H9 (cell line): ENCODE results near the gene TACR2. TPM values are rescaled to one million over a fixed set of nuclear protein-coding genes. Genes with fewer than 3 reads are reported as not detected.

Experiments used
- DNase-seq: peaks from one replicate; pipeline ENCODE4 v3.0.0-alpha.2; 2017
- H2AFZ ChIP-seq: one replicate; pipeline ENCODE4 v1.6.1; 2013; ENCODE audit warnings: mild to moderate bottlenecking, low read length, control low read depth, moderate library complexity
- H2AK5ac ChIP-seq: 2 replicates; pipeline ENCODE4 v1.6.1; 2013; ENCODE audit warnings: low read length, control low read depth, mixed read lengths; ENCODE audit not compliant: insufficient read length
- H2BK120ac ChIP-seq: one replicate; pipeline ENCODE4 v1.6.1; 2013; ENCODE audit warnings: low read depth, mild to moderate bottlenecking, low read length, control low read depth, inconsistent platforms; ENCODE audit not compliant: poor library complexity, severe bottlenecking
- H2BK12ac ChIP-seq: 2 replicates; pipeline ENCODE4 v1.6.1; 2013; ENCODE audit warnings: low read length, control low read depth, mixed read lengths, low read depth; ENCODE audit not compliant: insufficient read length
- H2BK15ac ChIP-seq: 2 replicates; pipeline ENCODE4 v1.6.1; 2013; ENCODE audit warnings: low read depth, low read length, control low read depth
- H2BK20ac ChIP-seq: one replicate; pipeline ENCODE4 v1.6.1; 2013; ENCODE audit warnings: low read depth, mild to moderate bottlenecking, low read length, control low read depth, inconsistent platforms; ENCODE audit not compliant: poor library complexity, severe bottlenecking
- H2BK5ac ChIP-seq: 2 replicates; pipeline ENCODE4 v1.6.1; 2013; ENCODE audit warnings: low read length, control low read depth, mixed read lengths; ENCODE audit not compliant: insufficient read length
- H3K14ac ChIP-seq: 2 replicates; pipeline ENCODE4 v1.6.1; 2013; ENCODE audit warnings: low read length, control low read depth; ENCODE audit not compliant: insufficient read depth
- H3K18ac ChIP-seq: 2 replicates; pipeline ENCODE4 v1.6.1; 2013; ENCODE audit warnings: low read depth, mild to moderate bottlenecking, mixed read lengths, low read length, control low read depth; ENCODE audit not compliant: insufficient read length
- H3K23ac ChIP-seq: 2 replicates; pipeline ENCODE4 v1.6.1; 2013; ENCODE audit warnings: low read length, control low read depth, mixed read lengths, low read depth; ENCODE audit not compliant: insufficient read length
- H3K23me2 ChIP-seq: 2 replicates; pipeline ENCODE4 v1.6.1; 2013; ENCODE audit warnings: low read depth, mild to moderate bottlenecking, mixed read lengths, low read length, control low read depth; ENCODE audit not compliant: insufficient read length, poor library complexity, severe bottlenecking
- H3K27ac ChIP-seq: 2 replicates; pipeline ENCODE4 v1.5.1; 2013; ENCODE audit warnings: low read length, control low read depth, mixed read lengths, low read depth; ENCODE audit not compliant: insufficient read length
- H3K27me3 ChIP-seq: 2 replicates; pipeline ENCODE4 v1.6.1; 2013; ENCODE audit warnings: low read length, control low read depth, inconsistent platforms; ENCODE audit not compliant: insufficient read depth
- H3K4ac ChIP-seq: 2 replicates; pipeline ENCODE4 v1.6.1; 2013; ENCODE audit warnings: low read depth, mild to moderate bottlenecking, control low read depth, inconsistent platforms, low read length, moderate library complexity
- H3K4me1 ChIP-seq: 2 replicates; pipeline ENCODE4 v1.6.1; 2013; ENCODE audit warnings: low read length, control low read depth, inconsistent platforms; ENCODE audit not compliant: insufficient read depth
- H3K4me2 ChIP-seq: 2 replicates; pipeline ENCODE4 v1.6.1; 2013; ENCODE audit warnings: low read length, control low read depth, mixed read lengths; ENCODE audit not compliant: insufficient read length, insufficient read depth
- H3K56ac ChIP-seq: 2 replicates; pipeline ENCODE4 v1.6.1; 2013; ENCODE audit warnings: low read depth, mild to moderate bottlenecking, mixed read lengths, low read length, control low read depth; ENCODE audit not compliant: insufficient read length
- H3K79me1 ChIP-seq: 2 replicates; pipeline ENCODE4 v1.6.1; 2013; ENCODE audit warnings: low read depth, mild to moderate bottlenecking, moderate library complexity, low read length, control low read depth, inconsistent platforms; ENCODE audit not compliant: insufficient read depth, poor library complexity, severe bottlenecking
- H3K79me2 ChIP-seq: 2 replicates; pipeline ENCODE4 v1.6.1; 2013; ENCODE audit warnings: low read length, control low read depth, inconsistent platforms; ENCODE audit not compliant: insufficient read depth
- H3K9ac ChIP-seq: 2 replicates; pipeline ENCODE4 v1.6.1; 2013; ENCODE audit warnings: low read length, control low read depth, mixed read lengths; ENCODE audit not compliant: insufficient read length; ENCODE audit errors: extremely low read depth
- H3K9me3 ChIP-seq: one replicate; pipeline ENCODE4 v1.6.1; 2013; ENCODE audit warnings: low read depth, low read length, inconsistent platforms; ENCODE audit not compliant: control insufficient read depth
- H3T11ph ChIP-seq: one replicate; pipeline ENCODE4 v1.6.1; 2013; ENCODE audit warnings: mild to moderate bottlenecking, low read length, control low read depth, inconsistent platforms
- H4K20me1 ChIP-seq: one replicate; pipeline ENCODE4 v1.6.1; 2013; ENCODE audit not compliant: control insufficient read depth, insufficient read length, insufficient read depth
- H4K5ac ChIP-seq: 2 replicates; pipeline ENCODE4 v1.6.1; 2013; ENCODE audit warnings: low read depth, mild to moderate bottlenecking, mixed read lengths, low read length, control low read depth; ENCODE audit not compliant: insufficient read length
- H4K8ac ChIP-seq: replicated peaks from 2 replicates; pipeline ENCODE4 v1.6.1; 2013; ENCODE audit warnings: low read length, control low read depth, mixed read lengths, low read depth; ENCODE audit not compliant: insufficient read length
- H4K91ac ChIP-seq: 2 replicates; pipeline ENCODE4 v1.6.1; 2013; ENCODE audit warnings: low read depth, mild to moderate bottlenecking, moderate library complexity, mixed read lengths, low read length, control low read depth; ENCODE audit not compliant: insufficient read length
- H3K27ac Mint-ChIP-seq, 3 experiments: 2 replicates in 2 of 3; 3 replicates in 1 of 3; pipeline ENCODE4 v1.8.0; 2020 to 2021; ENCODE audit warnings: mixed read lengths in 3 of 3, mild to moderate bottlenecking in 1 of 3, moderate library complexity in 1 of 3
- H3K27me3 Mint-ChIP-seq: 2 replicates; pipeline ENCODE4 v1.8.0; 2021; ENCODE audit warnings: low read depth, mild to moderate bottlenecking, moderate library complexity, mixed read lengths
- H3K36me3 Mint-ChIP-seq, 3 experiments: 2 replicates in 2 of 3; 3 replicates in 1 of 3; pipeline ENCODE4 v1.8.0; 2020 to 2021; ENCODE audit warnings: low read depth in 3 of 3, mixed read lengths in 3 of 3; ENCODE audit not compliant: insufficient read depth in 1 of 3
- H3K4me1 Mint-ChIP-seq, 2 experiments: 2 replicates each; pipeline ENCODE4 v1.8.0; 2020; ENCODE audit warnings: mixed read lengths in 2 of 2
- H3K4me3 Mint-ChIP-seq, 2 experiments: 2 replicates in 1 of 2; 3 replicates in 1 of 2; pipeline ENCODE4 v1.8.0; 2020 to 2021; ENCODE audit warnings: mild to moderate bottlenecking in 2 of 2, mixed read lengths in 2 of 2, moderate library complexity in 1 of 2
- H3K9me3 Mint-ChIP-seq, 2 experiments: 2 replicates in 1 of 2; 3 replicates in 1 of 2; pipeline ENCODE4 v1.8.0; 2020; ENCODE audit warnings: mild to moderate bottlenecking in 2 of 2, mixed read lengths in 2 of 2, moderate library complexity in 1 of 2
- WGBS: extraction: QIAGEN DNeasy Blood & Tissue Kit; methylation state at CpG from one replicate; pipeline ENCODE4 v1.1.7; 2013; ENCODE audit warnings: missing lambda C conversion rate, low lambda C conversion rate, mixed read lengths; ENCODE audit not compliant: insufficient read length; ENCODE audit errors: extremely low coverage; 5-methylcytosine and 5-hydroxymethylcytosine counted together
- total RNA-seq: library from RNA; stranded (reverse); gene quantifications from 2 replicates; pipeline ENCODE4 v1.2.1, GENCODE V29; 2021
- TF ChIP-seq, protein P1 (sequence below): fragments of 200-600 bp; sonication (generic); conservative IDR thresholded peaks from 3 replicates; pipeline ENCODE4 v1.8.0; 2021; ENCODE audit warnings: antibody characterized with exemption, mild to moderate bottlenecking

TACR2 gene
- total RNA-seq, 1 experiment from 2014 or later, result not detected

DNA sequence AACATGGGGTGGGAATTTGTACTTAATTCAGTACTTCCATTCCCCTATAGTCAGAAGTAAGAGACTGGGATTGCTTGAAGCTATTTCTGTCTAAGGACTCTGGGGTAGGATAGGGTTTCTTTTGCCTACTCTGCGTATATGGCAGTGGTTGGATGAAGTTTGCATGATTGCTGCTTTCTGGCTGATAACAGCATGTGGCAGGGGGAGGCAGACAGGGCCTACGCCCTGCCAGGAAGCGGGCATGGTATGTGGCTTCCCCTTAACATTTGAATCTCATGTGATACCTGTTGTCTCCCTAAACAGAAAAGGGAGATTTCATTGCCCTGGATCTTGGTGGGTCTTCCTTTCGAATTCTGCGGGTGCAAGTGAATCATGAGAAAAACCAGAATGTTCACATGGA lies 57.1 kb downstream of the TACR2 start:
- H3K79me1 ChIP-seq, result peaks cover 11% of the 10 kb centered on the region
- no peak overlapping the region for H4K5ac ChIP-seq
- no peak overlapping the region for H3K56ac ChIP-seq
- Mint-ChIP-seq H3K27me3 (no peaks in the 10 kb centered on the region), H3K27ac (peak overlapping the region in 2 of 3 experiments; percentile 16 to 65; a peak in 4 of 7 replicates), H3K36me3 (peaks cover 11 to 34% (median 16%) of the 10 kb centered on the region in 3 experiments; a peak in 6 of 7 replicates), H3K4me1 (peaks cover 19 to 22% of the 10 kb centered on the region in 2 experiments), H3K4me3 (no peak overlapping the region; a peak in 1 of 5 replicates), H3K9me3 (no peaks in the 10 kb centered on the region)
- H3K79me2 ChIP-seq, result peaks cover 8% of the 10 kb centered on the region; the same call in 1 of the 2 replicates
- H4K8ac ChIP-seq, result no peak overlapping the region
- H2BK12ac ChIP-seq, result no peak overlapping the region
- TF ChIP-seq, protein P1, sequence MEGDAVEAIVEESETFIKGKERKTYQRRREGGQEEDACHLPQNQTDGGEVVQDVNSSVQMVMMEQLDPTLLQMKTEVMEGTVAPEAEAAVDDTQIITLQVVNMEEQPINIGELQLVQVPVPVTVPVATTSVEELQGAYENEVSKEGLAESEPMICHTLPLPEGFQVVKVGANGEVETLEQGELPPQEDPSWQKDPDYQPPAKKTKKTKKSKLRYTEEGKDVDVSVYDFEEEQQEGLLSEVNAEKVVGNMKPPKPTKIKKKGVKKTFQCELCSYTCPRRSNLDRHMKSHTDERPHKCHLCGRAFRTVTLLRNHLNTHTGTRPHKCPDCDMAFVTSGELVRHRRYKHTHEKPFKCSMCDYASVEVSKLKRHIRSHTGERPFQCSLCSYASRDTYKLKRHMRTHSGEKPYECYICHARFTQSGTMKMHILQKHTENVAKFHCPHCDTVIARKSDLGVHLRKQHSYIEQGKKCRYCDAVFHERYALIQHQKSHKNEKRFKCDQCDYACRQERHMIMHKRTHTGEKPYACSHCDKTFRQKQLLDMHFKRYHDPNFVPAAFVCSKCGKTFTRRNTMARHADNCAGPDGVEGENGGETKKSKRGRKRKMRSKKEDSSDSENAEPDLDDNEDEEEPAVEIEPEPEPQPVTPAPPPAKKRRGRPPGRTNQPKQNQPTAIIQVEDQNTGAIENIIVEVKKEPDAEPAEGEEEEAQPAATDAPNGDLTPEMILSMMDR, result no peak
- no peak overlapping the region for H3K23ac ChIP-seq
- H3K14ac ChIP-seq, result no peak overlapping the region
- WGBS, result no CpG with 5 or more reads among the region's 5 CpGs
- H3K4me1 ChIP-seq, result peaks cover 8% of the 10 kb centered on the region; the same call in 1 of the 2 replicates
- H3K23me2 ChIP-seq, result no peaks in the 10 kb centered on the region
- H4K91ac ChIP-seq, result no peak overlapping the region
- no peak overlapping the region for H3T11ph ChIP-seq
- H2AK5ac ChIP-seq, result no peak overlapping the region
- no peak overlapping the region for H2BK15ac ChIP-seq
- H3K9me3 ChIP-seq, result no peaks in the 10 kb centered on the region
- no peak overlapping the region for H2BK20ac ChIP-seq
- no peak overlapping the region for H3K4me2 ChIP-seq
- no peak overlapping the region for H2BK5ac ChIP-seq
- H4K20me1 ChIP-seq, result no peaks in the 10 kb centered on the region
- no peak for DNase-seq
- no peak overlapping the region for H2AFZ ChIP-seq
- no peaks in the 10 kb centered on the region for H3K27me3 ChIP-seq
- H3K4ac ChIP-seq, result no peak overlapping the region
- no peak overlapping the region for H2BK120ac ChIP-seq
- H3K9ac ChIP-seq, result no peak overlapping the region
- H3K27ac ChIP-seq, result no peak overlapping the region
- no peak overlapping the region for H3K18ac ChIP-seq
